Mesothelial cell of epicardium (in vitro differentiated cells): Measurements from ENCODE around the gene DENND6B. TPM values are rescaled to one million over a fixed set of nuclear protein-coding genes. Genes with fewer than 3 reads are reported as not detected.

ENCODE experiments used
- DNase-seq, 2 experiments: peaks; one replicate each; pipeline ENCODE4 v3.0.0; 2021; ENCODE audit warnings: low spot score in 2 of 2; ENCODE audit not compliant: unreplicated experiment in 2 of 2
- H3K27ac Mint-ChIP-seq: 2 replicates; pipeline ENCODE4 v1.8.0; 2021; ENCODE audit warnings: mixed read lengths
- H3K27me3 Mint-ChIP-seq: 2 replicates; pipeline ENCODE4 v1.8.0; 2021; ENCODE audit warnings: low read depth, mixed read lengths
- H3K36me3 Mint-ChIP-seq: 2 replicates; pipeline ENCODE4 v1.8.0; 2021; ENCODE audit warnings: mixed read lengths
- H3K4me1 Mint-ChIP-seq: 2 replicates; pipeline ENCODE4 v1.8.0; 2021; ENCODE audit warnings: mixed read lengths
- H3K4me3 Mint-ChIP-seq: 2 replicates; pipeline ENCODE4 v1.8.0; 2021; ENCODE audit warnings: mild to moderate bottlenecking, moderate library complexity, mixed read lengths
- H3K9me3 Mint-ChIP-seq: 2 replicates; pipeline ENCODE4 v1.8.0; 2021; ENCODE audit warnings: mixed read lengths
- CTCF ChIP-seq: fragments of 200-600 bp; sonication (generic); IDR thresholded peaks from one replicate; pipeline ENCODE4 v1.5.0; 2021; ENCODE audit warnings: antibody characterized with exemption; ENCODE audit not compliant: unreplicated experiment
- total RNA-seq: library from RNA; stranded (reverse); gene quantifications from 3 replicates; pipeline ENCODE4 v1.2.1, GENCODE V29; 2021

DENND6B gene
- total RNA-seq, 1 donor from 2014 or later, result 19.2 TPM

- Mint-ChIP-seq H3K9me3 (no peaks in the 10 kb centered on the region), H3K36me3 (no peaks in the 10 kb centered on the region), H3K27me3 (no peaks in the 10 kb centered on the region), H3K27ac (peak overlapping the region; percentile 81), H3K4me1 (peaks cover 71% of the 10 kb centered on the region), H3K4me3 (peak overlapping the region; percentile 34)
- TF ChIP-seq CTCF, result no peak
- DNase-seq, result no peak
These were observed 24.7 kb downstream of the DENND6B start for GRCh38 chr22:50302041-50302541.

GRCh38 chr22:50301581-50301991 is 25.2 kb downstream of the DENND6B start:
- Mint-ChIP-seq H3K27me3 (no peaks in the 10 kb centered on the region), H3K27ac (peak overlapping the region; percentile 81), H3K4me1 (peaks cover 71% of the 10 kb centered on the region), H3K9me3 (no peaks in the 10 kb centered on the region), H3K4me3 (peak overlapping the region; percentile 55), H3K36me3 (no peaks in the 10 kb centered on the region)
- no peak for DNase-seq
- no peak for TF ChIP-seq CTCF

GRCh38 chr22:50300620-50301257 is 26.1 kb downstream of the DENND6B start:
- Mint-ChIP-seq H3K27me3 (no peaks in the 10 kb centered on the region), H3K9me3 (no peaks in the 10 kb centered on the region), H3K4me3 (peak overlapping the region; percentile 55), H3K4me1 (peaks cover 64% of the 10 kb centered on the region), H3K27ac (peak overlapping the region; percentile 81), H3K36me3 (no peaks in the 10 kb centered on the region)
- DNase-seq, result no peak
- TF ChIP-seq CTCF, result no peak

- no peaks in the 10 kb centered on the region for H3K36me3 Mint-ChIP-seq
- H3K9me3 Mint-ChIP-seq, result no peaks in the 10 kb centered on the region
- no peaks in the 10 kb centered on the region for H3K27me3 Mint-ChIP-seq
- no peak for DNase-seq
- no peak for TF ChIP-seq CTCF
- no peak overlapping the region for H3K27ac Mint-ChIP-seq
- no peak overlapping the region for H3K4me3 Mint-ChIP-seq
- peaks cover 63% of the 10 kb centered on the region for H3K4me1 Mint-ChIP-seq
These were observed 26.8 kb downstream of the DENND6B start for GRCh38 chr22:50299785-50300619.

- DNase-seq, result no peak
- no peaks in the 10 kb centered on the region for H3K9me3 Mint-ChIP-seq
- H3K4me1 Mint-ChIP-seq, result peaks cover 60% of the 10 kb centered on the region
- H3K27me3 Mint-ChIP-seq, result no peaks in the 10 kb centered on the region
- peak overlapping the region; percentile 93 for H3K27ac Mint-ChIP-seq
- H3K4me3 Mint-ChIP-seq, result peak overlapping the region; percentile 51
- no peaks in the 10 kb centered on the region for H3K36me3 Mint-ChIP-seq
- no peak for TF ChIP-seq CTCF
These were observed 27.7 kb downstream of the DENND6B start for GRCh38 chr22:50298937-50299784.
